Measurements from ENCODE around the gene POLE.

POLE gene

DNA sequence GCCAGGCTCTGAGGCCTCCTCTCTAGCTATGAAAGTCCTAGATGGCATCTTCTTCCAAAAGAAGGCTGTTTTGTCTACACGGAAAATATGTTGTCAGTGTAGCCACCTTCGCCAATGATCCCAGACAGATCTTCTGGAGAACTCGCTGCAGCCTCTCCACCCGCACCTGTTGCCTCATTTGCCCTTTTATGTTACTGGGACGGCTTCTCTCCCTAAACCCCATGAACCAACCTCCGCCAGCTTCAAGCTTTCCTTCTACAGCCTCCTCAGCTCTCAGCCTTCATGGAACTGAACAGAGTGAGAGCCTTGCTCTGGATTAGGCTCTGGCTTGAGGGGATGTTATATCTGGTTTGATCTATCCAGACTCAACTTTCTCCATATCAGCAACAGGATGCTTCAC, 57.8 kb downstream of the POLE start:
- DNase-seq, result no peak

DNA sequence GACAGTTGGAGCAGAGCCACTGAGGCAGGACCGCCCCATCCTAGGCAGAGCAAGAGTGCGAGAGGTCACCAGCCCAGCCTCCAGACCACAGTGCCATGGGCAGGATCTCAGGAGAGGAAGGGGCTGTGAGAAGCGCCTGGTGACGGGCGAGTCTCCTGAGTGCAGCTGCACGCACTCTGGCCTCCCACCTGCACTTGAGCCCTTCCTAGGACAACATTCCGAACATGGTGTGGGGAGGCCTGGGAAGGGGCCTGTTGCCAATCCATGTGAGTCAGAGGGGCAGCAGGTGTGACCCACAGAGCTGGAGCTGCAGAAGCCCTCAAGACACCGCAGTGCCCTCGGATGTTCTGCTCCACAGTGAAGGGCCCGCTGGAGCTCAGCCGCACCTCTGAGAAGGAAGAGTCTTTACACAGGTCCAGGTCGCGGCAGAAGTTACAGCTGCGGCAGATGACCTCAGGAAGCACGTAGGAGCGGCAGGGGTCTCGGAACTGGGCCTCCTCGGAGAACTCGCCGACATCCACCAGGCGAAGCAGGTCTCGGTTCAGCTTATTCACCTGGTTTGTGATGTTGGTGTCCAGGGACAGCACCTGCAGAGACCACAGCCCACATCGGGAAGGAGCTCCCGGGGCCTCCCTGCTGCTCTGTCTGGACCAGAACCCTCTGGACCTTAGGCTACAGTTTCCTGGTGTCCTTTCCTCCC, 61.3 kb downstream of the POLE start:
- no peak for DNase-seq

DNA sequence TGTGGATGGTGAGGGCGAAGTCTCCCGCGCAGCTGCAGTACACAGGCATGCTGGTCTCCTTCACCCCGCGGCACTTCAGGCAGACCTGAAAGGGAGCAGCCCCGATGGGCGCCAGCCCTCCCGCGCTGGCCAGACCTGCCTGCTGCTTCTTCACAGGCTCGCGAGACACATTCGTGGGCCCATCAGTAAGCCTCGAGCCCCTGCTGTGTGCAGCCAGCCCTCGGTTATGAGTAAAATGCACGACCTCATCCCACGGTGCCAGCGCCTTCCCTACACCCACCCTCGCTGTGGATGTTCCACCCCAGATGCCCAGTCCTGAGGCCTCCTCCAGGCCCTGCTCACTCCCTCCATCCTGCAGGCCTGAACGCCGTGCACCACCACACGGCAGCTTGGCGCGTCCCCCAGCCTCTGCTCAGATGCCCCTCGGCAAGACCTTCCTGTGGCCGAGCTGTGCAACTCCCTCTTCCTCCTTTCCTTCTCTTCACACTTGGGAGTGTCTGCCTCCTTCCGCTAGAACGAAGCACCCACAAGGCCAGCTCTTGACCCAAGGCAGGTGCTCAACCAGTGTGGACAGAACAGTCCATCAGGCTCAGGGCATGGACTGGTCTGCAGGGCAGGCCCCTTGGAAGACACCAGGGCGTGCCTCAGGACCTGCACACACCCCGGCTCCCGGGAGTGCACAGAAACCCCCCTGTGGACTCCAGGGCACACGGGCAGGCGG, 62.1 kb downstream of the POLE start:
- no peak for DNase-seq

DNA sequence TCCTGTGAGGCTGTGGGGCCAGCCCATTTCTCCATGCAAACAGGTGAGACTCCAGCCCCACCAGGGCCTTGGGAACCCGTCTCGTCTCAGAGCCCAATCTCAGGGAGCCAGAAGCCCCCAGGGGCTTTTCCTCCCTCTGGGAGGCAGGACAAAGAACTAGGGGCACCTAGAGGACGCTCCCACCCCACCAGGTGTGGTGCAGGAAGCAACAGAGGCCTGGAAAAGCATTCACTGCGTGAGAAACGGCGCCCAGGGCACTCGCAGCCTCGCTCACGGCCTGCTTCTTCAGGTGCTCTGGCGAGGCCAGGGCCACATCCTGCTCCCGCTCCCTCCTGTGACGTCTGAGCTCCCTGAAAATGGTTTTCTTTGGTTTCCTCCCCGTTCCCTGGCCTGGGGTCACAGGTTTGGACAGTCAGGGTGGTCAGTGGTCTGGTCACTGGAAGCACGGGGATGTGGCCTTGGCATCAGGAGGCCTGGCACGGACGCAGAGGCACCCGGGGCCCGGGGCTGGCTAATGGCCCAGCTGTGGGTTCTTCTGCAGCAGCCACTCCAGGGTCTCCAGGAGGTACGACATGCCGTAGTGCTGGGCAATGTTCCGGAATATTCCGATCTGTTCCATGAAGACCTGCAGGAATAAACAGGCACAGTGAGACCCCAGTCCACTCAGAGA, 62.8 kb downstream of the POLE start:
- DNase-seq, result no peak

DNA sequence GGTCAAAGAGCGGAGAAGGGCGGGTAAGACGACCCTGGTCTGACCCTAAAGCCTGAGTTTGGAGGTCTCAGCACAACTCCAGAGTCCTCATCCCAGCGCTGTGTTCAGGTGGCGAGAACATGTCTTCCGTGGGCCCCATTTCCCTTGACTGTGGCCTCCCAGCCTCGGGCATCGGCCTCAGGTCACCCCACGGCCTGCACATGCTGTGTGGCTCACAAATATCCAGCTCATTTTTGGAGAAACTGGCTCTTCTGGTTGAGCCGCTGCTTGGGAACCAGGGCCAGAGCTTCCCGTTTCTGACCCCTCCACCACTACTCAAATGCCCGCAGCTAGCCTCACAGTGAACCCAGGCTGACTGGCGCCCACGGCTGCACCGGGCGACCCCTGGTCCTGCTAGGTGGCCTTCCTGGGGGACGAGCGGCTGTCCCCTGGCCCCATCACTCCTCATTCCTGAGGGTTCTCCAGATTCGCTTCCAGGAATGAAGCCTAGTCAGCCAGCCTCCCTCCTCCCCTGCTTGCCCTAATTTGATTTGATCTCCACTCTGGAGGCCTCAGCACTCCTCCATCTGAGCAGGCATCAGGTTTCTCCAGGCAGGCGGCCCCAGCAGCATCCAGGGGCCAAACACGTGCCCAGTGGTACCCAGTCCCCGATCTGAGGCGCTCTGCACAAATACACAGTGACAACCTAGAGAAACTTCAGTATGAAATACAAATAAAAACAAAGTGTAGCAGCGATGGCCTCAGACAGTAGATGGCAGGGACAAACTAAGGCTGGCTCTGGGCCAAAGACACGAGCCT, 63.9 kb downstream of the POLE start:
- DNase-seq, result no peak

DNA sequence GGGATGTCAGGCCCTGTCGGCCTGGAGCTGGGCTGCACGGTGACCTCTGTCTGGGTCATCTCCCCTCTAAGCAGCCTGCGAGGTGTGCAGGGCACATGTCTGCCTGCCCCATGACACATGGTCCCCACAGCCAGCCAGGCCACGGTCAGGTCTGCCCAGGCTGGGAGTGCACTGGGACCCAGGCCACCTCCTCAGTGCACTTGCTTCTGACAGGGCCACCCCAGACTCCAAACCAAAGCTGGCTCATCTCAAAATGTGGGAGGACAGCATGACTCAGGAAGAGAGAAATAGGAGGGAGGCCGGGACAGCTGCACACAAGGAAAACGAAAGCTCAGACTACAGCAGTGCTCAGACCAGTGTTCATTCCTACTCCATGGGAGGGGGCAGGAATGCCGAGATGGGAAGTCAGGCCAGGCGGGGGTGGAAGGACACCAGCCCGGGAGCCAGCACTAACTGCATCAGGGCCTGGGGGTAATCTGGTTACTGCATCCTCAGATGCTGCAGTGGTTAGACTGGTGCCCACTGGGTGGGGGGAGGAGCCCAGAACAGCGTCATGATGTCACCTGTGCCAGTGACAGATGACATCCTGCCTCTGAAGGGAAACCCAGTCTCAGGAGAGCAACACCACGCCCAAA, 64.6 kb downstream of the POLE start:
- no peak for DNase-seq

DNA sequence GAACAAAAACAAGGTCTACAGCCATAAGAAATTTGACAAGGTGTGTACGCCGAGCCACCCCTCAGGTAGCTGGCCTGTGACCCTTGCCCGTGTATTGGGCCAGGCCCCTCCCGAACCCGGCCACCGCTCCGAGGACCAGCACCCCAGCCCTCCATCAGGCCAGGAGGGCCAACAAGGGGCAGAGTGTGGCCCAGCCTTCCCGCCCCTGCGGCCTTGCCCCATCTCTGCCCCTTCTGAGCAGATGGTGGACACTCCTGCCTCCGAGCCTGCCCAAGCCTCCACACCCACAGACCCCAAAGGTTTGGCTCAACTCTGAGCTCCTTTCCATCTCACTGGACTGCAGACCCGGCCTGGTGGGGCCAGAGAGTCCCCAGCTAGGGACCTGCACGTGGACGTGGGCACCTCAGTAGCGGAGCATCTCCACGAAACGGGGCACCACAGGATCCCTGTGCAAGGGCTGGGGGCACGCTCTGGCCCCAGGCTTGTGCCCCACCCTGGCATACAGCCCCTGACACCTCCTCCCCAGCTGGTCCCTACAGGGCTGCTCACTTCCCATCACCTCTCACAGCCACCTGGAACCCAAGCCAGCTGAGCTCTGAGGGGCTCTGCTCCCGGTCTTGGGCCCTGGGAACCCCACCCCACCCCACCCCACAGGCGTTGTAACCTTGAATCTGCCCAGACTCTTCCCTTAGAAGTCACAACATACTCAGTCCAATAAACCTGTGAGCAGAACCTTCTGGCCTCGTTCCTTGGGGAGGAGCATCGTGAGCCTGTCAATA, 65.3 kb downstream of the POLE start:
- DNase-seq, result no peak

DNA sequence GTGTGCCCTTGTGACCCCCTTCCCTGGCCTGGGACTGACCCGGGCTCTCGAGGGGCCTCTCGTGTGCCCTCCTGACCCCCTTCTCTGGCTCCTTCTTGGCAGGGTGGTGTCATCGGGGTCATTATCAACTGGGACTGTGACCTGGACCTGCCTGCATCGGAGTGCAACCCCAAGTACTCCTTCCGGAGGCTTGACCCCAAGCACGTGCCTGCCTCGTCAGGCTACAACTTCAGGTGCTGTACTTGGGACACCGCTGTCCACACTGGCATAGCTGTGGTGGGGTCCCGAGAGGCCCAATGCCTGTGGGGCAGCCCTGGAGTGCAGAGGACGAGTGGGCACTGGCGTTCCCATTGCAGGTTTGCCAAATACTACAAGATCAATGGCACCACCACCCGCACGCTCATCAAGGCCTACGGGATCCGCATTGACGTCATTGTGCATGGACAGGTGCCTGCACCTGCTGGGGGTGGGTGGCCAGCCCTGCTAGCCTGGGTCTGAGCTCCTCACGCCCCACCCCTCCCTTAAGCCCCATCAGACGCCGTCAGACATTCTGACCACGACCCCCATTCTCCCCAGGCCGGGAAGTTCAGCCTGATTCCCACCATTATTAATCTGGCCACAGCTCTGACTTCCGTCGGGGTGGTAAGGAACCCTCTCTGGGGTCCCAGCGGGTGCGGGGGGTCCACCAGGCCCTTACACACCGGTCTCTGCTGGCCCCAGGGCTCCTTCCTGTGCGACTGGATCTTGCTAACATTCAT, 66.1 kb downstream of the POLE start:
- DNase-seq, result no peak

DNA sequence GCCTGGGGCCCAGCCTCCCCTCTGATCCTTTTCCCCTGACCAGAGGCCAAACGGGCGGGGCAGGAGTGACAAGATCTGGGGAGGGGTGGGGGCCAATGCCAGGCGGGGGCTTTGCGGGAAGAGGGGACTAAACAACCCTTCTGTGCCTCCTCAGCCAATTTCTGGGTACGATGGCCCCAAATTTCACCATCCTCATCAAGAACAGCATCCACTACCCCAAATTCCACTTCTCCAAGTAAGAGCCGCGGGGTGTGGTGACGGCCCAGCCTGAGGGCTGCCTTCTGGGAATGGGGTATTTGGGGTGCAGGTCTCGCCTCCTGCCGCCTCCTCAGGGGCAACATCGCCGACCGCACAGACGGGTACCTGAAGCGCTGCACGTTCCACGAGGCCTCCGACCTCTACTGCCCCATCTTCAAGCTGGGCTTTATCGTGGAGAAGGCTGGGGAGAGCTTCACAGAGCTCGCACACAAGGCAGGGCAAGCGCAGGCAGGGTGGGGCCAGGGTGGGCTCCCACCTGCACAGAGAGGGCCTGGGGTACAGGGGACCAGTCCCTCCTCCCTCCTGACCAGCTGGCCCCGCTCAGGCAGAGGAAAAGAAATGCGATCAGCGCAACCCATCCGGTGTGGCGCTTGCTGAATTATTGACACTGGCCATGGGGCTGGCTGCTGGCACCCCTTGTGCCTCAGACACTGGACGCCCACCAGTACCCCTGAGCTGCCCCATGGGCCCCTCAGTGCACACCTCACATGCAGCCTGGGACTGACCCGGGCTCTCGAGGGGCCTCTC, 66.8 kb downstream of the POLE start:
- no peak for DNase-seq

DNA sequence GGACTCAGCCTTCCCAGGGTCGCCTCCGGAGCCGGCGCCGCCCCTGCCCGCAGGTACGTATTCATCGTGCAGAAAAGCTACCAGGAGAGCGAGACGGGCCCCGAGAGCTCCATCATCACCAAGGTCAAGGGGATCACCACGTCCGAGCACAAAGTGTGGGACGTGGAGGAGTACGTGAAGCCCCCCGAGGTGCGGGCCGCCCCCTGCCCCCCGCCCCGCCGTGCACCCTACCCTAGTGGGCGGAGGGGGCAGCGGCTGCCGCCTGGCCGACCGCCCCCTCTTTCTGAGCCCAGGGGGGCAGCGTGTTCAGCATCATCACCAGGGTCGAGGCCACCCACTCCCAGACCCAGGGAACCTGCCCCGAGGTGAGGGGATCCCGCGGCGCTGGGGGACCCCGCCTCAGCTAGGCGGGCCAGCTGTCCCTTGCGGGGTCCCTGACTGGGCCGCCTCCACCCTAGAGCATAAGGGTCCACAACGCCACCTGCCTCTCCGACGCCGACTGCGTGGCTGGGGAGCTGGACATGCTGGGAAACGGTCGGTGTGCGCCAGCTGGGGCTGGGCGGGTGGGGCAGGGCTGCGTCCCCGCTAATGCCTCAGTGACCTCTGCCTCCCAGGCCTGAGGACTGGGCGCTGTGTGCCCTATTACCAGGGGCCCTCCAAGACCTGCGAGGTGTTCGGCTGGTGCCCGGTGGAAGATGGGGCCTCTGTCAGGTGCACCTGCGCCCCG, 67.6 kb downstream of the POLE start:
- no peak for DNase-seq

DNA sequence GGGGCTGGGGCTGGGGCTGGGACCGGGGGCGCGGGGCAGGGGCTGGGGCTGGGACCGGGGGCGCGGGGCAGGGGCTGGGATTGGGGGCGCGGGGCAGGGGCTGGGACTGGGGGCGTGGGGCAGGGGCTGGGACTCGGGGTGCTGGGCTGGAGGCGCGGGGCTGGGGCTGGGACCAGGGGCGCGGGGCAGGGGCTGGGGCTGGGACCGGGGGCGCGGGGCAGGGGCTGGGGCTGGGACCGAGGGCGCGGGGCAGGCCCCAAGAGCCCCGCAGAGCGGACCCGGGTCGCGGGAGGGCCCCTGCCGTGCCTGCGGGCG, 68.1 kb downstream of the POLE start:
- DNase-seq, result no peak

DNA sequence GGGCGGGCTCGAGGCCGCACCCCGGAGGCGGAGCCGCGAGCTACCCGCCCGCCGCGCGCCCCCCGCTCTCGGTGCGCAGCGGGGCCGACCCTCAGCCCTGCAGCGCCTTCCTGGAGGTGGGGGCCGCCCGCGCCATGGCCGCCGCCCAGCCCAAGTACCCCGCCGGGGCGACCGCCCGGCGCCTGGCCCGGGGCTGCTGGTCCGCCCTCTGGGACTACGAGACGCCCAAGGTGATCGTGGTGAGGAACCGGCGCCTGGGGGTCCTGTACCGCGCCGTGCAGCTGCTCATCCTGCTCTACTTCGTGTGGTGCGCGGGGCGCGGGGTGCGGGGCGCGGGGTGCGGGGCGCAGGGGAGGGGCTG, 68.5 kb downstream of the POLE start, which contains the start of gene P2RX2:
P2RX2 (plus strand) TSS at position 94 of the 361 bp plus-strand sequence; CDS start at position 135, 41 bp downstream.
- DNase-seq, result no peak

DNA sequence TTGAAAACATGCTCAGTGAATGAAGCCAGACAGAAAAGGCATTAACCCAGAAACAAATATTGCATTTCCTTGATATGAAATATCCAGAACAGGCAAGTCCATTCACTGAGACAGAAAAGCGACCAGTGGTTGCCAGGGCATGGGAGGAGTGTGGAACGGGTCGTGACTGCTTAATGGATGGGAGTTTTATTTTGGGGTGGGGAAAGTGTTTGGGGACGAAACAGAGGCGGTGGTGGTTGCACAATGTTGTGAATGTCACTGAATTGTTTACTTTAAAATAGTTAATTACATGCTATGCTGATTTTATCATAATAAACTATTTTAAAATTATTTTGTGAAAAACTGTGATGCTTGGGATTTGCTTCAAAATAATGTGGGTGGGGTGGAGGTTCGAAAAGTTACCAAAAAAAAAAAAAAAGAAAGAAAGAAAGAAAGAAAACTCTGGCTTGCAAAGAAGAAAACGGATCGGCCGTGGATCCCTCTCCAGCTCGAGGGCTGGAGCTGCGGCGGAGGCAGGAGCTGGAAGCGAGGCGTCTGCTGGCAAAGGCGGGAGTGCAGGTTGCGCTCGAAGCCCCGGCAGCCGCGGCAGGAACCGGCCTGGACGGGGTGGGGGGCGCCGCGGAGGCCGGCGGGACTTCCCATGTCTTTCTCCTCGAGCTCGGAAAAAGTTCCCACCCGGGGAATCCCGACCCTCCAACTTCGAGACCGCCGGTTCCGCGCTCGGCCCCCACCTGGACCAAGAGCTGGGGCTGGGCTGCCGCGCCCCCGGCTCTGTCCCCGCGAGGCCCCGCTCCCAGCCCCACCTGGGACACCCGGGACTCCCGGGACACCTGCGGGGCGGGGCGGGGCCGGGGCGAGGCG, 69.1 kb downstream of the POLE start:
- DNase-seq, result no peak

DNA sequence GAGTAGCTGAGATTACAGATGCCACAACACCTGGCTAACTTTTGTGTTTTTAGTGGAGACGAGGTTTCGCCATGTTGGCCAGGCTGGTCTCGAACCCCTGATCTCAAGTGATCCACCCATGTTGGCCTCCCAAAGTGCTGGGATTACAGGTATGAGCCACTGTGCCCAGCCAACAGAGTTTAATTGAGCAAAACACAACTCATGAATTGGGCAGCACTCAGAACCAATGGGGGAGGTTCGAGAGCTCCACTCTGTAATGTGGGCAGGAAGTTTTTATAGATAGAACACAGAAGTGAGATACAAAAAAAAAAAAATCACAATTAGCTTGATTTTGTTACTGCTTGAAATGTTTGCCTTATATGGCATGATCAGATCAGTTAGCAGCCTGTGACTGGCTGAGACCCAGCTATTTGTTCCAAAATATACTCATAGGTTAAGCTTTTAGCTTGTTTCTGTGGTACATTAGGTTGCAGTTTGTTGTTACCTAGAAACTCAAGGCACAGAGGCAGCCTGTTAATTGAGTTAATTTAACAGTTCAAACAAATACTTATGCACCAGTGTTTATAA, 69.9 kb downstream of the POLE start:
- DNase-seq, result no peak

DNA sequence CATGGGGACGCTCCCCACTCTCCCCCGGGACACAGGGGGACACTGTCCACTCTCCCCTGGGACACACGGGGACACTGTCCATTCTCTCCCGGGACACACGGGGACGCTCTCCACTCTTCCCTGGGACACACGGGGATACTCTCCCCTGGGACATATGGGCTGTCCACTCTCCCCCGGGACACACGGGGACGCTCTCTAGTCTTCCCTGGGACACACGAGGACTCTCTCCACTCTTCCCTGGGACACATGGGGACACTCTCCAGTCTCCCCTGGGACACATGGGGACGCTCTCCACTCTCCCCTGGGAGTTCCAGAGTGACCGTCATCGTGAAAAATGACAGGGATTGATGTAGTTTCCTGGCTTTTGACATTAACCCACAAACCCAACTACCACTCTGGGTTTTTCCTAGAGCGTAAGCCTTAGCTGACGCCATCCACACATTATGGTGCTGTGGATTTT, 71.5 kb downstream of the POLE start:
- no peak for DNase-seq

DNA sequence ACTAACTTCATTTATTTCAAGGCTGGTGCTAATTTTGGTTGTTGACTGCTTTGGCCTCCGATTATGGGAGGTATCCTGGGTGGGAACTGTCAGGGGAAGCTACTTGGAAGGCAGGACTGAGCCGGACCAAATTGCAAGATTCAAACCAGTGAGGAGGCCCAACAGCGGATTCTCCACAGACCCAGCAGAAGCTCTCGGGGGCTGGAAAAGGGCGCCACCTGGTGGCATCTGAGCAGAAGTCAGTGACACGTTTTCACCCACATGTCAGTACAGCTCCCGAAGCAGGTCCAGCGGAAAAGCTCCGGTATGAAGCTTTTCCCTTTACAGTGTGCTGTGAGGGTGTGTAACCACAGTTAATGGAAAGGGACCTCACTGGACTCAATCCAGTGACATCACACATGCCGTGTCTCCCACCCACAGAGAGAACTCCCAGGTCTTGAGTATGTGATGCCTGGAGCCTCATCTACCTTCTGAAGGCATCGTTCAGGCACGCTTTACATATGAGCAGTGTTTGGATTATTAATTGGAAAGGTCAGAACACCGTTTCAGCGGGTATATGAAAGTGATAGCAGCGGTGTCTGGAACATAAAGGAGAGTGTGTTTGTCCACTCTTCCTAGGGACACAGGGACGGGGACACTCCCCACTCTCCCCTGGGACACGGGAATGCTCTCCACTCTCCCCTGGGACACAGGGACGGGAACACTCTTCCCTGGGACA, 72.1 kb downstream of the POLE start:
- DNase-seq, result peak; percentile 79

DNA sequence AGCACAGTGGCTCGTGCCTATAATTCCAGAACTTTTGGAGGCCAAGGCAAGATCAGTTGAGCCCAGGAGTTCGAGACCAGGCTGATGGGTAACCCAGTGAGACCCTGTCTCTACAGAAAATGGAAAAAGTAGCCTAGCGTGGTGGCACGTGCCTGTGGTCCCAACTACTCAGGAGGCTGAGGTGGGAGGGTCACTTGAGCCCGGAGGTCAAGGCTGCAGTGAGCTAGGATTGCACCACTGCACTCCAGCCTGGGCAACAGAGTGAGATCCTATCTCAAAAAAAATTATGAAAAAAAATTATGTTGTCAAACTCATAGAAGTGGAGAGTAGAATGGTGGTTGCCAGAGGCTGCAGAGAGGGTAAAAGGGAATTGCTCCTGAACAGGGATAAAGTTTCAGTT, 73.1 kb downstream of the POLE start:
- DNase-seq, result no peak

DNA sequence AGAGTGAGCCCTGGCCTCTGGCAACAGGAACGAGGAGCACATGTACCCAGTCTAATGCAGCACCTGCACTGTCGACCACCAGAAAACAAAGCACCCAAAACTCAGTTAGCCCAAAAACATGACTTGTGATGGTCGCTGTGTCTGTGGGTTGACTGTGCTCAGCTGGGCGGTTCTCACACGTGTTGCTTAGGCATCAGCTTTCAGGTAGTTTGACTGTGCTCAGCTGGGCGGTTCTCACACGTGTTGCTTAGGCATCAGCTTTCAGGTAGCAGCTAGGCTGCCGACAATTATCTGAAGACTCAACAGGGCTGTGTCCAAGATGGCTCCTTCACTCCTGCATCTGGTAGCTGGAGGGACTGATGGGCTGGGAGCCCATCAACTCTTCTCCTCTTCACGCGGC, 75.5 kb downstream of the POLE start:
- DNase-seq, result no peak
